Endothelial cell of umbilical vein (primary cell): ENCODE data around the gene MRPL21.

ENCODE experiments used
- EZH2 ChIP-seq: IDR thresholded peaks from 2 replicates; pipeline ENCODE4 v1.6.1; 2012; ENCODE audit warnings: borderline replicate concordance, low read depth, mild to moderate bottlenecking, moderate library complexity, low read length, inconsistent platforms; ENCODE audit not compliant: severe bottlenecking
- FOS ChIP-seq: IDR thresholded peaks from 2 replicates; pipeline ENCODE4 v1.6.1; 2011; ENCODE audit warnings: mild to moderate bottlenecking, low read length, moderate library complexity, borderline replicate concordance; ENCODE audit not compliant: insufficient read depth
- GATA2 ChIP-seq: IDR thresholded peaks from 2 replicates; pipeline ENCODE4 v1.7.0; 2011; ENCODE audit warnings: low read depth, mild to moderate bottlenecking, moderate library complexity, mixed read lengths, low read length; ENCODE audit not compliant: insufficient read length, insufficient read depth
- JUN ChIP-seq: IDR thresholded peaks from 2 replicates; pipeline ENCODE4 v1.6.1; 2011; ENCODE audit warnings: borderline replicate concordance, low read depth; ENCODE audit not compliant: insufficient read length, insufficient read depth
- MYC ChIP-seq: IDR thresholded peaks from one replicate; pipeline ENCODE4 v1.6.1; 2011; ENCODE audit warnings: mild to moderate bottlenecking, low read depth, low read length
- POLR2A ChIP-seq: IDR thresholded peaks from 2 replicates; pipeline ENCODE4 v1.6.1; 2012; ENCODE audit warnings: low read depth, mild to moderate bottlenecking, control low read depth, low read length
- POLR2AphosphoS5 ChIP-seq: IDR thresholded peaks from 2 replicates; pipeline ENCODE4 v1.6.1; 2012; ENCODE audit warnings: low read depth, mild to moderate bottlenecking, control low read depth, low read length, moderate library complexity; ENCODE audit not compliant: insufficient read depth
- TF ChIP-seq, protein P1 (sequence below): IDR thresholded peaks from 2 replicates; pipeline ENCODE4 v1.6.1; 2011; ENCODE audit not compliant: insufficient read depth, insufficient read length
- TF ChIP-seq, protein P2 (sequence below), 2 donors: IDR thresholded peaks; 1 replicate in 1 of 2; 2 replicates in 1 of 2; pipeline ENCODE4 v1.5.1; 2011; ENCODE audit warnings: low read length in 2 of 2, mild to moderate bottlenecking in 2 of 2, moderate library complexity in 2 of 2, control low read depth in 1 of 2, inconsistent platforms in 1 of 2, low read depth in 1 of 2; ENCODE audit not compliant: insufficient read depth in 1 of 2; ENCODE audit errors: extremely low read depth in 1 of 2

DNA sequence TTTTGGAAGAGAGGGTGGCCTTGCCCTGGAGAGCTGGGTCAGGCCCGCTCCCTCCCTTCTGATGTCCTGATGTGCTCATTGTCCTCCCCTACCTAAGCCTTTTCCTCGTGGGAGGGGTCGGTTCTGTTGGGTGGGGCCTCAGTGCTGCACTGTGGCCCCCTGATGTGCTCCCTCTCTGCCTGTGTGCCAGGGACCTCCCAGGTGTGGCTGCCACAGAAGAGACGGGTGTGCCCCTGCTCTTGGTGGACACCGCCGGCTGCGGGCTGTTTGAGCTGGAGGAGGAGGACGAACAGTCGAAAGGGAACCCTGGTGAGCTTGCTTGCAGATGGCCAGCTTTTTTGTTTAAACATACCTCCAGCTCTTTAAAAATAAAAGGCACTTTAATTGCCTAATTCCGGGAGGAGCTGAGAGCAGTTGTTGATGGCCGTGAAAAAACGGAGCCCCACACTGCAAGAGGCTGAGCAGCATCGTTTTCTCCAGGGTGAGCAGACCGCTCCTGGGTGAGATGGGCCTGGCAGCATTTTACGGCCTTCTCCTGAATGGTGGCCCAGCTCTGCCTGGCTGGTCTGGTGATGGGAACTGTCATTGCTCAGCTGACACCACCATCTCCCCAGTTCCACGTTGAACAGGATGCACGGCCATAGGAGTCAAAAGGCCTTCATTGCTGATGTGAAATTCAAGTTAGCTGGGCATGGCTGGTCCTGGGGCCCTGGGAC, 30.1 kb upstream of the MRPL21 start:
- TF ChIP-seq, protein P1, sequence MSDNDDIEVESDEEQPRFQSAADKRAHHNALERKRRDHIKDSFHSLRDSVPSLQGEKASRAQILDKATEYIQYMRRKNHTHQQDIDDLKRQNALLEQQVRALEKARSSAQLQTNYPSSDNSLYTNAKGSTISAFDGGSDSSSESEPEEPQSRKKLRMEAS, result no peak
- TF ChIP-seq, protein P2, sequence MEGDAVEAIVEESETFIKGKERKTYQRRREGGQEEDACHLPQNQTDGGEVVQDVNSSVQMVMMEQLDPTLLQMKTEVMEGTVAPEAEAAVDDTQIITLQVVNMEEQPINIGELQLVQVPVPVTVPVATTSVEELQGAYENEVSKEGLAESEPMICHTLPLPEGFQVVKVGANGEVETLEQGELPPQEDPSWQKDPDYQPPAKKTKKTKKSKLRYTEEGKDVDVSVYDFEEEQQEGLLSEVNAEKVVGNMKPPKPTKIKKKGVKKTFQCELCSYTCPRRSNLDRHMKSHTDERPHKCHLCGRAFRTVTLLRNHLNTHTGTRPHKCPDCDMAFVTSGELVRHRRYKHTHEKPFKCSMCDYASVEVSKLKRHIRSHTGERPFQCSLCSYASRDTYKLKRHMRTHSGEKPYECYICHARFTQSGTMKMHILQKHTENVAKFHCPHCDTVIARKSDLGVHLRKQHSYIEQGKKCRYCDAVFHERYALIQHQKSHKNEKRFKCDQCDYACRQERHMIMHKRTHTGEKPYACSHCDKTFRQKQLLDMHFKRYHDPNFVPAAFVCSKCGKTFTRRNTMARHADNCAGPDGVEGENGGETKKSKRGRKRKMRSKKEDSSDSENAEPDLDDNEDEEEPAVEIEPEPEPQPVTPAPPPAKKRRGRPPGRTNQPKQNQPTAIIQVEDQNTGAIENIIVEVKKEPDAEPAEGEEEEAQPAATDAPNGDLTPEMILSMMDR (IDR thresholded peaks at IDR 0.05; ENCODE audit: extremely low read depth in 1 of 2, insufficient read depth in 1 of 2, low read depth in 1 of 2, low read length in 2 of 2), result no peak
- no peak for TF ChIP-seq POLR2A
- TF ChIP-seq EZH2, result no peak
- no peak for TF ChIP-seq JUN
- no peak for TF ChIP-seq POLR2AphosphoS5
- TF ChIP-seq MYC, result no peak
- no peak for TF ChIP-seq GATA2
- TF ChIP-seq FOS, result no peak
